Panc1 (cell line): Measurements from ENCODE around the gene NPTXR.

Source experiments
- CTCF ChIP-seq: fragments of 450-650 bp; IDR thresholded peaks from 2 replicates; pipeline ENCODE4 v1.5.1; 2017; ENCODE audit warnings: mild to moderate bottlenecking
- POLR2AphosphoS5 ChIP-seq: IDR thresholded peaks from 2 replicates; pipeline ENCODE4 v1.6.1; 2012; ENCODE audit warnings: mild to moderate bottlenecking, low read depth, low read length, moderate library complexity
- REST ChIP-seq, 2 experiments: IDR thresholded peaks; 2 replicates each; pipeline ENCODE4 v1.6.1; 2011 to 2012; ENCODE audit warnings: low read depth in 2 of 2, control low read depth in 1 of 2, low read length in 1 of 2, mild to moderate bottlenecking in 1 of 2, moderate library complexity in 1 of 2; ENCODE audit not compliant: insufficient read depth in 1 of 2
- SIN3A ChIP-seq: IDR thresholded peaks from 2 replicates; pipeline ENCODE4 v1.6.1; 2012; ENCODE audit warnings: low read depth, mild to moderate bottlenecking, low read length, moderate library complexity, borderline replicate concordance; ENCODE audit not compliant: insufficient read depth

GRCh38 chr22:38775656-38776055, 68.2 kb downstream of the NPTXR start:
- TF ChIP-seq CTCF (no peak), POLR2AphosphoS5 (no peak), SIN3A (no peak), REST (IDR thresholded peaks at IDR 0.05; ENCODE audit: insufficient read depth in 1 of 2, low read depth in 2 of 2, low read length in 1 of 2) (no peak)
